HepG2 (cell line): ENCODE results near the gene TRAPPC12. TPM values are rescaled to one million over a fixed set of nuclear protein-coding genes. Genes with fewer than 3 reads are reported as not detected.

Experiments used
- ATF7-NPFF ChIP-seq: sonication (generic); formaldehyde crosslinking; IDR thresholded peaks from 2 replicates; pipeline ENCODE4 v1.8.1; 2023; ENCODE audit warnings: mild to moderate bottlenecking, low read depth, missing genetic modification reagents, moderate library complexity
- ATRX ChIP-seq: sonication (generic); formaldehyde crosslinking; IDR thresholded peaks from 2 replicates; pipeline ENCODE4 v1.4.0; 2020; ENCODE audit warnings: missing genetic modification reagents, borderline replicate concordance
- CCDC6 ChIP-seq: sonication (generic); formaldehyde crosslinking; IDR thresholded peaks from 2 replicates; pipeline ENCODE4 v1.8.1; 2022; ENCODE audit warnings: mild to moderate bottlenecking, missing genetic modification reagents, moderate library complexity
- CENPT ChIP-seq: sonication (generic); formaldehyde crosslinking; IDR thresholded peaks from 2 replicates; pipeline ENCODE4 v1.8.0; 2022; ENCODE audit warnings: low read depth, mild to moderate bottlenecking, moderate library complexity, missing genetic modification reagents
- KDM5A ChIP-seq: fragments of 200-600 bp; sonication (generic); IDR thresholded peaks from 2 replicates; pipeline ENCODE4 v1.7.0; 2018; ENCODE audit warnings: antibody characterized with exemption, mild to moderate bottlenecking, low read length, borderline replicate concordance
- KDM6A ChIP-seq: IDR thresholded peaks from 2 replicates; pipeline ENCODE4 v1.6.1; 2016; ENCODE audit warnings: low read depth
- MIER3 ChIP-seq: IDR thresholded peaks from 2 replicates; pipeline ENCODE4 v1.6.1; 2016; ENCODE audit warnings: missing compliant biosample characterization, borderline replicate concordance
- TCF7 ChIP-seq: sonication (generic); IDR thresholded peaks from 2 replicates; pipeline ENCODE4 v1.6.1; 2016; ENCODE audit warnings: antibody characterized with exemption, low read depth
- THRA ChIP-seq: sonication (generic); formaldehyde crosslinking; IDR thresholded peaks from 2 replicates; pipeline ENCODE4 v1.4.0; 2020; ENCODE audit warnings: missing genetic modification reagents, borderline replicate concordance
- TMF1 ChIP-seq: sonication (generic); formaldehyde crosslinking; IDR thresholded peaks from 2 replicates; pipeline ENCODE4 v1.8.1; 2022; ENCODE audit warnings: low read depth, missing genetic modification reagents
- TSC22D2 ChIP-seq: sonication (generic); formaldehyde crosslinking; IDR thresholded peaks from 2 replicates; pipeline ENCODE4 v1.5.1; 2020; ENCODE audit warnings: missing genetic modification reagents, mild to moderate bottlenecking, borderline replicate concordance
- ZBTB21 ChIP-seq: sonication (generic); formaldehyde crosslinking; IDR thresholded peaks from 2 replicates; pipeline ENCODE4 v1.4.0; 2020; ENCODE audit warnings: missing genetic modification reagents
- ZC3H4 ChIP-seq: sonication (generic); formaldehyde crosslinking; IDR thresholded peaks from 2 replicates; pipeline ENCODE4 v1.4.0; 2020; ENCODE audit warnings: missing genetic modification reagents, borderline replicate concordance
- ZFP62 ChIP-seq: sonication (generic); formaldehyde crosslinking; IDR thresholded peaks from 2 replicates; pipeline ENCODE4 v1.4.0; 2020; ENCODE audit warnings: missing genetic modification reagents
- ZMAT3 ChIP-seq: sonication (generic); formaldehyde crosslinking; conservative IDR thresholded peaks from 2 replicates; pipeline ENCODE4 v1.7.0; 2021; ENCODE audit warnings: missing genetic modification reagents
- ZNF124 ChIP-seq: sonication (generic); formaldehyde crosslinking; IDR thresholded peaks from 2 replicates; pipeline ENCODE4 v1.4.0; 2020; ENCODE audit warnings: missing genetic modification reagents
- ZNF263 ChIP-seq: sonication (generic); formaldehyde crosslinking; IDR thresholded peaks from 2 replicates; pipeline ENCODE4 v1.4.0; 2020; ENCODE audit warnings: missing genetic modification reagents
- ZNF337 ChIP-seq: sonication (generic); formaldehyde crosslinking; IDR thresholded peaks from 2 replicates; pipeline ENCODE4 v1.5.1; 2020; ENCODE audit warnings: missing genetic modification reagents, low read depth, mild to moderate bottlenecking, borderline replicate concordance
- ZNF446 ChIP-seq: sonication (generic); formaldehyde crosslinking; IDR thresholded peaks from 2 replicates; pipeline ENCODE4 v1.5.0; 2020; ENCODE audit warnings: mild to moderate bottlenecking, missing genetic modification reagents
- ZNF451 ChIP-seq: sonication (generic); formaldehyde crosslinking; IDR thresholded peaks from 2 replicates; pipeline ENCODE4 v1.5.0; 2020; ENCODE audit warnings: mild to moderate bottlenecking, missing genetic modification reagents
- ZNF572 ChIP-seq: sonication (generic); formaldehyde crosslinking; IDR thresholded peaks from 2 replicates; pipeline ENCODE4 v1.5.1; 2020; ENCODE audit warnings: mild to moderate bottlenecking, missing genetic modification reagents
- ZNF660 ChIP-seq: sonication (generic); formaldehyde crosslinking; IDR thresholded peaks from 2 replicates; pipeline ENCODE4 v1.5.1; 2020; ENCODE audit warnings: mild to moderate bottlenecking, low read depth, missing genetic modification reagents, borderline replicate concordance
- ZNF687 ChIP-seq: sonication (generic); formaldehyde crosslinking; IDR thresholded peaks from 2 replicates; pipeline ENCODE4 v1.5.1; 2020; ENCODE audit warnings: mild to moderate bottlenecking, missing genetic modification reagents, moderate library complexity
- ZNF781 ChIP-seq: sonication (generic); formaldehyde crosslinking; IDR thresholded peaks from 2 replicates; pipeline ENCODE4 v1.5.1; 2020; ENCODE audit warnings: borderline replicate concordance, mild to moderate bottlenecking, missing genetic modification reagents; ENCODE audit errors: not compliant biosample characterization
- polyA plus RNA-seq, 8 experiments: library from polyadenylated mRNA; depleted of rRNA in 3 of 8; stranded (reverse) in 7 of 8; unstranded in 1 of 8; fragments of >200 nt; fragmentation: Illumina TruSeq in 4 of 8; extraction: Trizol in 4 of 8; gene quantifications; 2 replicates each; pipeline versions ENCODE4 v1.2.1 to v1.2.3, GENCODE V29; 2011 to 2016; ENCODE audit warnings: low read depth in 4 of 8, missing spikeins in 1 of 8, mixed read lengths in 1 of 8; ENCODE audit not compliant: insufficient read depth in 1 of 8
- total RNA-seq, 5 experiments: library from RNA; depleted of rRNA; stranded (reverse); fragments of >200 nt; fragmentation: Illumina TruSeq; extraction: Trizol; gene quantifications; 2 replicates each; pipeline ENCODE4 v1.2.3, GENCODE V29; 2016; ENCODE audit warnings: low read depth in 1 of 5

Gene TRAPPC12
- total and polyA plus RNA-seq, 2 of the 13 experiments (the other 11 are each of a cell fraction or from before 2014, with no cell fraction given) = 46.4 to 97.7 TPM

GRCh38 chr2:3519255-3520205, 140.0 kb downstream of the TRAPPC12 start, which contains the start of gene ADI1 (continued):
- TF ChIP-seq TSC22D2 (CRISPR knock-in tag) = peak; percentile 80
- no peak for TF ChIP-seq ZNF451
- peak; percentile 49 for TF ChIP-seq ZBTB21 (CRISPR knock-in tag)
- TF ChIP-seq ZNF263 (CRISPR knock-in tag) = peak; percentile 54
- TF ChIP-seq ZMAT3 (CRISPR knock-in tag) = no peak
- TF ChIP-seq ZNF124 = peak; percentile 84; the same call in 1 of the 2 replicates
- no peak for TF ChIP-seq ATRX
- no peak for TF ChIP-seq ZFP62
- peak; percentile 54; the same call in 1 of the 2 replicates for TF ChIP-seq KDM5A
- peak; percentile 96 for TF ChIP-seq ATF7-NPFF (CRISPR knock-in tag)
- peak; percentile 93 for TF ChIP-seq TMF1
- peak; percentile 99 for TF ChIP-seq ZNF446 (CRISPR knock-in tag)
- TF ChIP-seq KDM6A (CRISPR knock-in tag) = no peak
- peak; percentile 74 for TF ChIP-seq ZC3H4 (CRISPR knock-in tag)
- TF ChIP-seq ZNF660 (CRISPR knock-in tag) = 0 out of 2 replicates have a peak, but pooled peaks have one; percentile 64
- peak; percentile 83; the same call in 1 of the 2 replicates for TF ChIP-seq CCDC6 (CRISPR knock-in tag)
- TF ChIP-seq CENPT (CRISPR knock-in tag) = peak; percentile 78
- TF ChIP-seq THRA = peak; percentile 77
- no peak; the same call in 1 of the 2 replicates for TF ChIP-seq ZNF572 (CRISPR knock-in tag)
- TF ChIP-seq ZNF687 (CRISPR knock-in tag) = peak; percentile 99
- no peak for TF ChIP-seq MIER3 (CRISPR knock-in tag)
- no peak for TF ChIP-seq ZNF781 (CRISPR knock-in tag)
- TF ChIP-seq ZNF337 (CRISPR knock-in tag) = peak; percentile 98
- TF ChIP-seq TCF7 = no peak
